ENCODE results near the gene RELN.
"Not testable (repeated sequence)": the region's sequence is repeated elsewhere in the genome, so short reads cannot be mapped to it uniquely, and the experiment has no call there.

The RELN gene

DNA sequence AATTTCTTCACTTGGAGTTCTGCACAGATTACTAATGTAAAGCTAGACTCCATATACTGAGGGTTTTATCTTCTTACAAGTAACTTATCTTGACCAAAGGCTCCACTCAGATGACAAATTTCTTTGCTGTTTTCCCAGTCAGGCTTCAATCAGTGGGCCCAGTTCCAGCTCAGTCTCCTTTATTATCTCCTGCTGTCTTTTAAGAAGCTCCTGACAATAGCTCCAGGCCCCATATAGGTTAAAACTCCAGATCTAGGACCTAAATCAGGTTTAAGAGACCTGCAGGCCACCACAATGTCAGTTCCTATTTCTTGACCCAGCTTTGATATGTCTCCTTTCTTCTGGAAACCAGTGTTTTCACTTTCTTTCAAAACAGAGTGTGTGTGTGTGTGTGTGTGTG is 165.2 kb downstream of the RELN start:
- DNase-seq = no peak

DNA sequence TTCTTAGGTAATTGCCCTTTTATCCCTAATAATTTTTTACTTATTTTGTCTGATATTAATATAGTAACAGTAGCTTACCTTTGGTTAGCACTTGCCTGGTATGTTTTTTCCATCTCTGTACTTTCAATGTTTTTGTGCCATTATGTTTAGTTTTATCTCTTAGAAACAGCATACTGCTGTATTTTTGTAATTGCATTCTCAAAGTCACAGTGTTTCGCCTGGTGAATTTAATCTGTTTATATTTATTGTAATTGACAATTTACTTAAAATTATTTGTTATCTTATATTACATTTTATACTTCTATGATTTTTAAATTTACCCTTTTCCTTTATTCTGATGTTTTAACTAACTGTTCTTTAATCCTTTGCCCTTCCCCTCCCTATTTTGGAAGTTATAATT is 166.4 kb downstream of the RELN start:
- no peak for DNase-seq

DNA sequence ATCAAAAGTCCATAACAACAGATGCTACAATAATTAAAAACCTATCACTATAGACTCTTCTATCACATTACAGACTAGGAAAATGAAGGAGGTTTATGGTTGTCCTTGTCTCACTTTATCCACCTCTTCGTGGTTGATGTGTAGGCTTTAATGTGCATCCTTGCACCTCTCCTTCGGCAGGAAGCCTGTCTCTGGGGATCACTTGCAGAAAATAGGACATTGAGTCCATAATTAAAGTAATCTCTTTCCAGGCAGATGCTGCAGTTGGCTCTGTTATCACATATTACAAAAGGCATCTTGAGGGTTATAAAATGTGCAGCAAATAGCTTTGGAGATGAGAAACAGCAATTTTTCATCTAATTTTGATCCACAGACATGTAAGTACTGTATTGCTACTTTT is 168.4 kb downstream of the RELN start:
- no peak for DNase-seq

DNA sequence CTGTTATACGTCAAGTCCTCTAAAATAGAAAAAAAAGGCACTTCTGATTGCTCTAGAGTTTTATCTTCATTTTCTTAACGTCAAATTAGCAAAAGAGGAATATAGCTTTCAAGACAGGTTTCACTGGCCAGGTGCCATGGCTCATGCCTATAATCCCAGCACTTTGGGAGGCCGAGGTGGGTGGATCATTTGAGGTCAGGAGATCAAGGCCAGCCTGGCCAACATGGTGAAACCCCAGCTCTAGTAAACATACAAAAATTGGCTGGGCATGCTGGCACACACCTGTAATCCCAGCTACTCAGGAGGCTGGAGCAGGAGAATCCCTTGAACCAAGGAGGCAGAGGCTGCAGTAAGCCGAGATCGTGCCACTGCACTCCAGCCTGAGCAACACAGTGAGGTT is 173.5 kb downstream of the RELN start:
- DNase-seq = not testable (repeated sequence)

DNA sequence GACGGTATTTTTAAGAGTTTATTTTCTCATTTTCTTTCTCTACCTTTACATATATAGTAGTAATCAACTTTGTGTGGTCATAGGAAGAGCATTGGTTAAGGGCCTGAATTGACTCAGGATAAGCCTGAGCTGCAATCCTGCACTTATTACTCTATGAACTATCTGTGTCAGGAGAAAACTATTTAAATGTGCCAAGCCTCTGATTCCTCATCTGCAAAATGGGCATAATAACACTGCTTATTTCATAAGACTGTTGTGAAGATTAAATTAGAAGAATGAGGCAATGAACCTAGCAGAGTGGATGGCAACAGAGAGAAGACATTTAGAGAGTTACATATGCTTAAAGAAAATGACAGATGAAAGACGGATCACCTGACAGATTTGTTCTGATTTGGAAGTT is 175.5 kb downstream of the RELN start:
- no peak for DNase-seq

DNA sequence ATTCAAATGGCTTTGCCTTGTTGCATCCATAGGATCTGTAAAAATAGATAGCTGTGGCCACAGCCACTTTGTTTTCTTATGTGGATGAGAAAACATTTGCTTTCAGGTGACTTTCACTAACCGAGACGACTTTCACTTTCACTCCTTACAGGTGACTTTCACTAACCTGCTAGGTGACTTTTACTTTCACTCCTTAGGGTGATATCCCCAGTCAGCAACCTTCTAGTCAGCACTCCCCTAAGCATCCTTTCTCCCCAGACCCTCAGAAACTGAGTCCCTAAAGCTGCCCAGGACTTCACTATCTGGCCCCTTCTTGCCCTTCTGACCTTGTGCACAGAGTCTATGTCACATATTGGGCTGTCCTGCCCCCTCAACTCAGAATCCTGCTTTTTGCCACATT is 177.5 kb downstream of the RELN start:
- DNase-seq = no peak

DNA sequence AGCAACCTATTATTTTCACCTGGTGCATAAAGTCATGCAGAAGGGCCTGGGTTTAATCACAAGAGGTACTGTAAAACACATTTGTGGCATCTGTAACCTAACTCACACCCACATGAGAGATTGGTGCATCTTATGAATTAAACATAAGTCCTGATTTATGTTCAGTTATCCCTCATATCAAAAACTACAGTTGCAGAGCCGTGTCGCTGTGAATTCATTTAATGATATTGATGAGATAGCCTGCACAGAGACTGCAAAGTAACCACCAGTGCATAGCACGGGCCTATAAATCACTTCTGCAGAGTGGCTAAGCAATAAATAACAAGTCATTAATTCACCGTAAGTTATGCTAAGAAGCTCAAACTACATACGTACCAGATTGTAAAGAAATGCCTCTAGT is 178.2 kb downstream of the RELN start:
- DNase-seq = no peak

DNA sequence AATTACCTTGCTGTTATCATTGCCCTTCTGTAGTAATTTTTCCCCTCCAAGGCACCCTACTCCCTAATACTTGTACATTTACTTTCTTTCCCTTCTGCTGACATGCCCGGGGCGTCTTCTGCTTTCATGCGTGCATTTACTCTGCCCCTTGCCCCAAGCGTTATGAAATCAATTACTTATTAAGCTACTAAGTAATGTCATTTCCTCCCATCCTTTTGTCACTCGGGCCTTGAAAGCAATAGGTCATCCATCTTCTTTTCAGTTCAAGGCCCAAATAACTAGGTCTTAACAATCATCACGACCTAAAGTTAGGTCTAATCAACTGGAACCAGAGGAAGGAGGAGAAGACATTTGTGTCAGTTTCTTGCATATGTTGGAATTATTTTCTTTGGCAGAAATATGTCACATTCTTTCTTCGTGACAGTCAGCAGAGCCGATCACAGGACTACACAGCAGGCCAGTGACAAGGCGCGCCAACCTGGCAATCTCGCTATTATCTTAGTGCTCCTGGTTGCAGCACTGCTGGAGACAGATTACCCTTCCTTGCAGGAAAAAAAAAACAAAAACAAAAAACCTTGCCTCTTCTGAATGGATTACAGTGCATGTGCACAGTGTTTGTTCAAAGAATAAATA is 179.2 kb downstream of the RELN start:
- no peak for DNase-seq

DNA sequence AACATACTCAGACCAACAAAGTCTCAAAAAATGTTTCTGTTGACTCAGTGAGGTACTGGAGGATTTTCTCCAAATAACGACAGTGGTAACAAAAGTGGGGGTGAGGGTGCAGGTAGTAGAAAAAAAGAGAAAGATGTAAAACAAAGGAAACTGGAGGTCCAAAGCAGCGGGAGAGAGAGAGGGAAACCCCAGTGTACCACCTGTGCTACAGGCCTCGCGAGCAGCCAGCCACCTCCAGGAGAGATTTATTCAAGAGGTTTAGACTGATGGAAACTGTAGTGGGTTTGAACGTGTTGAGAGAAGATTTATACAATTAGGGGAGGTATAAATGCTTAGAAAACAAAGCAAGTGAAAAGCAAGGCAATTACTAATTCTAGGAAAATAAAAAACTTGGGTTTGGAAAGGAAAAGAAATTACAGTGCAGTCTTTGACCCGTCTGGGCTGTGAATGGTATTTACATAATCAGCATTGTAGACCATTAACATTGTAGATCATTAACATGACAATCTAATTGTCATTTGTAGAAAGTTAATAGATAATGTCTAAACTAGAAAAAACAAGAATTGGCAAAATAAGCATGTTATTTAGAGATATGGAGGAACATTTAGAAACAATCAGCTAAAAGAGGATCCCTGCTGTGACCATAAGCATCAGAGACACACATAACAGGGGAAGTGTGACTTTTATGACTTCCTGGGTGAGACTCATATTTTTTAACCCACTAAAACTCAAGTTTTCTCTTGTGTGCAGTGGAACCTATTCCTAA is 180.0 kb downstream of the RELN start:
- no peak for DNase-seq

DNA sequence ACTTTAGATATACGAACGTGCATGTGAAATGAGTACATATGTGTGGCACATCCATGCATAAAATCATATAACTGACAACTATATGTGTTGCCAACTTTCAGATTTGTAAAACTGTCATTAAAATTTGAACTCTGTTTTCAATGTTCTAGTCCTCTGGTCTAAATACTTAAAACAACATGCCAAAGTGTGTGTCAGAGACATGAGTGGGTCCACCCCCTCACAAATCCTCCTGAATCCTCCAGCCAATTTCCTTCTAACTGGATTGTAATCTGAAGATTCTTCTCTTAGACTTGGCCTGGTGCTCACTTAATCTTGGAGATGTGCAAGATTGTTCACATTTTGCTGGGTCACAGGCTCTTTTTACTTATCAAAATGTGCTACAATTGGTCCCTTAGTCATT is 184.1 kb downstream of the RELN start:
- DNase-seq = no peak

DNA sequence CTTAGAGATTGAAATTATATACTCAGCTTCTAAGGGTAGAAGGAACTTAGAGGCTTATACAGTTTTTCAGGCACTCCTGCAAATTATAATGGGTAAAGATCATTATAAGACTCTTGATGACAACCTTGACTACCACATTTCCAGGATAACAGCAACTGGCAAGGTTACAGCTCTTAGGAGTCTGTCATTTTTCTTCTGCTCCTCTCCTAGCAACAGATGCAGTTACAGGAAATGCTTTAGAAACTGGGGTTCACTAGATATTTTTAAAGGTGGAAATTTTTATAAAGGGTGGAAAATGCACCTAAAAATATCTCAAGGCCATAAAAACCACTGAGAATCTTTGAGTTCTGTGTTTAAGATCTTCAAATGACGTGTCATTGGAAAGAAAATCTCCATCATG is 185.8 kb downstream of the RELN start:
- DNase-seq = no peak

DNA sequence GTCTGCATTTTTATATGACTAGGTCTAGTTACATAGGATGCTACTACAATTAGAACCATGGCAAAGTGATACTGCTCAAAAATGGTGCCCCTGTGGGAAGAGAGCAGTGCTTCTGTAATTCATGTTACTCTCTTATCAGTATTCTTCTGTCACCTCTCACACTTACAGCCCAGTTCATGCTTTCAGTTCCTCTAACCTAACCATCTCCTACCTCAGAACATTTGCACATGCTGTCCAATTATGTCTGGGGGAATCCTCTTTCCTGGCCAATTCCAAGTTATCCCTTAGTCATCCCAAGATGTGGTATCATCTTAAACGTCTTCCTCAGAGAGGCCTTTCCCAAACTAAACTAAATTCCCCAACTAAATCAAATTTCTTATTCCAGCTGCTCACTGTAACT is 190.2 kb downstream of the RELN start:
- no peak for DNase-seq

DNA sequence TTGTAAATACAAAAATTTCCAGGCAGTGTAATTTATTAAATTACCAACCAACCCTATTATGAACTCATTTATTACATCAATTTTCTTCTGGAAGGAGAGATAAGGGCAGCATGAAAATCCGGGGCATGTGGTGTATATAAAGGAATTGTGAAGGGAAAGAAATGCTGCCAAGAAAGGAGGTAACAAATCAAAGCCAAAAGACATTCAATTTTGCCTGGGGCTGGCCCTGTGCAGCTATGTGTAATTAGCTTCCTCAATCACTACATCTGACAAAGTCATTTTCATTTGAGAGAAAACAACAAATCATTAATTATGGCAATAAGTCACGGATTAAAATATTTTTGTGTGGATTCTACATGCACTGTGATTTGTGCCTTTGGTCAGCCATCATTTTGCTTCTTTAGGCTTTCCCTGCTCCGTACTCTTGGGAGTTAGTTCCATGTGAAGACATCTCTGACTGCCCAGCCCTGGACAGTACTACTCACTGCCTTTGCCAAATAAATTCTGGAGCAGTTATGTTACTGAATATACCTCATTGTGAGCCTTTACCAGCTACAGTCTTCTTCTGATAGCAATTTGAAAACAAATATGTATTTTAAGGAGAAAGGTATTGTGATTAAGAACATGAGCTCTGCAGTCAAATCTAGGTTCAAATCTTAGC is 191.7 kb downstream of the RELN start:
- DNase-seq = no peak

DNA sequence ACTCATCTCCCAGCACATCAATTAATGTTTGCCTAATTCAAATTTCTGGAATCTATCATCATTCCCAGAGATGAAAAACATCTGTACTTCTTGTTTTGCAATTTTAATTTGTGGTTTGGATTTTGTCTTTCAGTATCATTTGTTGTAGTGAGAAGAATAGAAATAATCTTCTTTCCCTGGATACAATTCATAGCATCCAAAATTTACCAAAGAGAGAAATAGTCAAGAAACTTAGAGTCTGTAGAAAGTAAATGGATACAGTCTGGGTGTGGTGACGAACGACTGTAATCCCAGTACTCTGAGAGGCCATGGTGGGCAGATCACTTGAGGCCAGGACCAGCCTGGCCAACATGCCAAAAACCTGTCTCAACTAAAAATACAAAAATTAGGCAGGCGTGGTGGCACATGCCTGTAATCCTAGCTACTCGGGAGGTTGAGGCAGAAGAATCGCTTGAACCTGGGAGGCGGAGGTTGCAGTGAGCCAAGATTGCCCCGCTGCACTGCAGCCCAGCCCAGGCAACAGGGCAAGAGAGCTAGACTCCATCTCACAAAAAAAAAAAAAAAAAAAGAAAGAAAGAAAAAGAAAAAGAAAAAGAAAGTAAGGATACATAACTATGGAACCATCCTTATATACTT is 193.0 kb downstream of the RELN start:
- DNase-seq = no peak

DNA sequence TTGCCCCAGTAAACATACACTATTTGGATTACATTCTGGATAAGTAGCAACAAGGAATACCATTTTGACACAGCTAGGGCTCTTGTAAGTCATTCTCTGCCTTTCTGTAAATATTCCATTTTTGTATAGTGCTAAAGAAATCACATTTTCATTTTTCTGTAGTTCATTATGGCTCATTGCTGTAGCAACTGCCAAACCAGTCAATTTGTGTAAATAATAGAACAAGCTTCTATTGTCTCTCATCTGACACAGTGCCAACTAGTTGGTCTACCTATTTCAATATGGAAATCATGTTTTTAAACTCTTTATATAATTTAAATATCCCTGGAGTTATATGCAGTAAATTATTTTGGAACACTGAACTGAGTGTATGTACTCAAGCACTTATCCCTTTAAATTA is 193.7 kb downstream of the RELN start:
- DNase-seq = no peak

DNA sequence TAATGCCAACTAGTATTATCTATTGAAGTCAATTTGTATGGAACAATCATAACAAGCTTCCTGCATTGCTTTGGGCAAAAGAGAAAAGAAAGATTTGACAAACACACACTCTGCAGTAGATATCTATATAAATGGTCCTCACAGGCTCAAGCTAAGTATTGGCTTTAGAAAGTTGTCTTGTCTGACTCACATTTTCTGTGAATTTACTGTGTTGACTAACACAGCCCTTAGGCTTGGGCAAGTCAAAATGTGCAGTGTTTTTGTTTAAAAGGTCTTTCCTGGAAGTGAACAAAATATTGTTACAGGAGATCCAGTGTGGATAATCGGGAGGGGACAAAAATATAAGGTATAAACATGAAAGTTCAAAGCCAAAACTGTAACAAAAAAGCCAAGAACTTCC is 194.4 kb downstream of the RELN start:
- DNase-seq = no peak

DNA sequence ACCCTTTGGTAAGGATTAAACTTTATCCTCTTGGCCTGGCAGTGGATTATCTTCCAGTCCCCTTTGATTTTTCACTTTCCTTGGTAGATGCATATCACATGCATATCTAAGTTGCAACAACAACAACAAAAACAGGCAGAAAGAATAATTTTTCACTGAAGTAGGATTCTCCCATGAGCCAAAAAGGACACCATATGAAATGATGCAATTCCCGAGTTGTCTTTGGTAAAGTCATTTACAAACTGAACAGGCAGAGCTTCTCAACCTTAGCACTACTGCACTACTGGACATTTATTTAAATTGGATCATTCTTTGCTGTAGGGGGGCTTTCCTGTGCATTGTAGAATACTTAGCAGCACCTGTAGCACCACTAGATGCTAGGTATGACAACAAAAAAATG is 195.0 kb downstream of the RELN start:
- no peak for DNase-seq

DNA sequence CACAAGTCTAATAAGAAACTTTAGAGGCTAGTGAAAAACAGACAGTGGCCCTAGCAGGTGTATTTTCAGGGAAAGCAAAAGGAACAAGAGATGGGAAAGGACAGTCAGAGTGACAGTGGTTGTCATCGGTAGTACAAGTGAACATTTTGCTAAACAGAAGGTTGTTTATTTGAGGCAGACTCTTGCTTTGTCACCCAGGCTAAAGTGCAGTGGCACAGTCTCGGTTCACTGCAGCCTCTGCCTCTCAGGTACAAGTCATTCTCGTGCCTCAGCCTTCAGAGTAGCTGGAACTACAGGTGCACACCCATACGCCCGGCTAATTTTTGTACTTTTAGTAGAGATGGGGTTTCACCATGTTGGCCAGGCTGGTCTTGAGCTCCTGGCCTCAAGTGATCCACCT is 195.8 kb downstream of the RELN start:
- DNase-seq = no peak

DNA sequence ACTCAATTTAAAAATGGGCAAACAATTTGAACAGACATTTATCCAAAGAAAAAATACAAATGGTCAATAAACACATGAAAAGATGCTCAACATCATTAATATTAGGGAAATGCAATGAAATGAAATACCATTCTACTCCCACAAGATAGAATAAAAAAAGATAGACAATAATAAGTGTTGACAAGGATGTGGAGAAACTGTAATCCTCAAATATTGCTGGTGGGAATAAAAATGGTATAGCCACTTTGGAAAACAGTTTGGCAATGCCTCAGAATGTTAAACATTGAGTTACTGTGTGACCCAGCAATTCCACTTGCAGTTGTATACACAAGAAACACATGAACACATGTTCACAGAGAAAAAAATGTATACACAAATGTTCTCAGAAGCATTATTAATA is 197.6 kb downstream of the RELN start:
- DNase-seq = no peak

DNA sequence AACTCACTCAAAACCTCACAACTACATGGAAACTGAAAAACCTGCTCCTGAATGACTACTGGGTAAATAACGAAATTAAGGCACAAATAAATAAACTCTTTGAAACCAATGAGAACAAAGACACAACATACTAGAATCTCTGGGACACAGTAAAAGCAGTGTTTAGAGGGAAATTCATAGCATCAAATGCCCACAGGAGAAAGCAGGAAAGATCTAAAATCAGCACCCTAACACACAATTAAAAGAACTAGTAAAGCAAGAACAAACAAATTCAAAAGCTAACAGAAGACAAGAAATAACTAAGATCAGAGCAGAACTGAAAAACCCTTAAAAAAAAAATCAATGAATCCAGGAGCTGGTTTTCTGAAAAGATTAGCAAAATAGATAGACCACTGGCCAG is 202.4 kb downstream of the RELN start:
- DNase-seq = not testable (repeated sequence)

DNA sequence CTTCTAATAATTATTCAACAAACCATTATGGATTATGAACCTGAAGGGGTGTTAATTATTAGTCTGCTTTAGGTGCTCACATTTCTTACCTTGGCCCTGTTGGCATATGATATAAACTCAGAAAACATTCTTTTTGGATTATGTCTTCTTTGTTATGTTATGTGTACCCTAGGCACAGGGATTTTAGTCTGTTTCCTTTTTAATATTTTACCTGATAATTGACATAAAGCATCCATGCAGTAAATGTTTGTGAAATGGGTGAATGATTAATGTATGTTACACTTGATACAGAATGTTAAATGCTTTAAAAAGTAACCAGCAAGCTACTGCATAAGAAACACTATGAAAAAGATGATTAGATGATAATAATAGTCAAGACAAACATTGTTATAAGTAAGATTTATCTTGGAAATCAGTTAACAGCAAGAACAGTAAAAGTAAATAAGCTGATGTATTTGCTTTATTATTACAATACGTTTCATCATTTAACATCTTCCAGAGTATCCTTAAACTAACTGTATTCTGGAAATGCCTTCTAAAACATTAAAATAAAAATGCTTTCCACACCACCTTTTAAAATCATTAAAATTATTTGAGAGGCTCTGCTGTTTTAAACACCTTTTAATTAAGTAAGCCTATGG is 204.7 kb downstream of the RELN start:
- no peak for DNase-seq

DNA sequence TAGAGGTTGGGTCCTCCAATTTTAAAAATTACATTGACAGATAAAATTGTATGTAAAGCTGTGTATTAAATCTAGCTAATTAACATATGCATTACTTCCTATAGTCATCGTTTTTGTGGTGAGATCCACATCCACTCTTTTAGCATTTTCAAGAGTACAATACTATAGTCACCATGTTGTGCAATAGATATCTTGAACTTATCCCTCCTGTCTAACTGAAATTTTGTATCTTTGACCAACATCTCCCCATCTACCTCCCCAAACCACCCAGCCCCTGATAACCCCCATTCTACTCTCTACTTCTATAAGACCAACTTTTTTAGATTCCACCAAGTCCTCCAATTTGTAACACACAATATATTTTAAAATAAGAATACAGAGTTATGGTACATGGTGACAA is 208.0 kb downstream of the RELN start:
- no peak for DNase-seq

DNA sequence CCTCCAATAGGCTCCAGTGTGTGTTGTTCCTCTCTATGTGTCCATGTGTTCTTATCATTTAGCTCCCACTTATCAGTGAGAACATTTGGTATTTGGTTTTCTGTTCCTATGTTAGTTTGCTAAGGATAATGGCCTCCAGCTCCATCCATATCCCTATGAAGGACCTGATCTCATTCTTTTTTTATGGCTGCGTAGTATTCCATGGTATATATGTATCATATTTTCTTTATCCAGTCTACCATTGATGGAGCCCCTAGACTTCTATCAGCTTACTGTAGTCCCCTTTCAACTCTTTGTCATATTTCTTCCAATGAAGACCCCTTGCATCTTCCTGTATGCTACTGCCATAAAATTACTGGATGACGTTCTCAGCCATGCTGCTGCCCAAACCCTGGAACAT is 208.9 kb downstream of the RELN start:
- DNase-seq = not testable (repeated sequence)

Data from CD4-positive, alpha-beta T cell treated with Interleukin-15 for 1 hour (primary cell).